ENCODE measurements around the gene MAPKAP1.

GRCh38 chr9:125407974-125408900 lies 298.8 kb downstream of the MAPKAP1 start:
- TF ChIP-seq EZH2 (IDR thresholded peaks at IDR 0.05; ENCODE audit: insufficient read depth, poor library complexity, severe bottlenecking) (no peak), EZH2phosphoT487 (IDR thresholded peaks at IDR 0.05; ENCODE audit: insufficient read depth, low read depth) (no peak)

All from GM23248 (cell line).